GM12801 (cell line): ENCODE data around the gene PBX1.

Source experiments
- TF ChIP-seq, protein P1 (sequence below): IDR thresholded peaks from one replicate; pipeline ENCODE4 v1.5.1; 2011; ENCODE audit warnings: control low read depth; ENCODE audit not compliant: insufficient read length; ENCODE audit errors: extremely low read depth

The PBX1 gene

DNA sequence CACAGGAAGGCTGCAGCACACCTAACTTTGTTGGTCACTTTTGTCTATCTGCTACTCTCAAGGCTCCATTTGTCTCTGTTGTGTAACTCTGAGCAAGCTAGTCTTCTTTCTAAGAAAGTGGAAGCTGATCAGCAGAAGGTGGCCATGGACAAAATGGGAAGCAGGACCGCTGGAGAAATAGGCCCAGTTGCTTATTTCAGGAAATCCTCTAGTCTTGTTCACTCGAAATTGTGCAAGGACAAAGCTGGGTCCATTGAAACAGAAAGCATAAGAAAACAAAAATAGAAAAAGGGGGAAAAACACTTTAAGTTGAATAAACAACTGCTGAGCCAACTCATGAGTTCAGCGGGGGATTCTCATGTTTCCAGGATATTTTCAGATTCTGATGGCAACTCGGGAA lies 150.1 kb downstream of the PBX1 start:
- TF ChIP-seq, protein P1, sequence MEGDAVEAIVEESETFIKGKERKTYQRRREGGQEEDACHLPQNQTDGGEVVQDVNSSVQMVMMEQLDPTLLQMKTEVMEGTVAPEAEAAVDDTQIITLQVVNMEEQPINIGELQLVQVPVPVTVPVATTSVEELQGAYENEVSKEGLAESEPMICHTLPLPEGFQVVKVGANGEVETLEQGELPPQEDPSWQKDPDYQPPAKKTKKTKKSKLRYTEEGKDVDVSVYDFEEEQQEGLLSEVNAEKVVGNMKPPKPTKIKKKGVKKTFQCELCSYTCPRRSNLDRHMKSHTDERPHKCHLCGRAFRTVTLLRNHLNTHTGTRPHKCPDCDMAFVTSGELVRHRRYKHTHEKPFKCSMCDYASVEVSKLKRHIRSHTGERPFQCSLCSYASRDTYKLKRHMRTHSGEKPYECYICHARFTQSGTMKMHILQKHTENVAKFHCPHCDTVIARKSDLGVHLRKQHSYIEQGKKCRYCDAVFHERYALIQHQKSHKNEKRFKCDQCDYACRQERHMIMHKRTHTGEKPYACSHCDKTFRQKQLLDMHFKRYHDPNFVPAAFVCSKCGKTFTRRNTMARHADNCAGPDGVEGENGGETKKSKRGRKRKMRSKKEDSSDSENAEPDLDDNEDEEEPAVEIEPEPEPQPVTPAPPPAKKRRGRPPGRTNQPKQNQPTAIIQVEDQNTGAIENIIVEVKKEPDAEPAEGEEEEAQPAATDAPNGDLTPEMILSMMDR = no peak

DNA sequence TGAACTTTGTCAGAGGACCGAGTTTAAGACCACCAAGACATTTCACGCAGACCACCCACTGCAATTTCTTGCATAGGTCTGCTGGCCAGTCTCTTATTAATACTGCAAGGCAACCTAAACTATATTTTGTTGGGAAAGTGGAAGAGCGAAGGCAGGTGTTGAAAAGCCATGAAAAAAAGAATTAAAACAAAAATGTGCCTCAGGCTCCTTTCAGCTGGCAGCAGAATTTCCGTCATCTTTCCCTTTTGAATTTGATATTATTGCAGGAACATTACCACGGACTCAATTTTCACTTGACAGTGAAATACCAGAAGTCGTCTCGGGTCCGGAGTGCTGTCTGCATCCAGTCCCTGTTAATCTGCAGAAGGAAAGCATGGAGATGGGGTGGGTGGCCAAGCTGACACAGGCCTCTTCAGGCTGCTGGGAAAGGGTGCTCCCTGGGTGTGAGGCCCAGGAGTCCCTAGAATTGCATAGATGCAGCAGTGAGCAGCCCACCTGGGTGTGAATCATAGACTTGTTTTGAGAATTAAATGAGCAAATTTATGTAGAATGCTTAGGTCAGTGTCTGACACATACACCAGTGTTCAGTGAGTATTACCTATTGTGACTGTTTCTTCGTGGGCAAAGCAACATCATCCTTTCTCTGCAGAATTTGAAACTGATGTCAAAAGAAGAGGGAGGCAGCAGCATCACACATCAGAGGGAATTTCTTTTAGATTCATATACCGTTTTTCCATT lies 150.7 kb downstream of the PBX1 start:
- TF ChIP-seq, protein P1 = no peak

DNA sequence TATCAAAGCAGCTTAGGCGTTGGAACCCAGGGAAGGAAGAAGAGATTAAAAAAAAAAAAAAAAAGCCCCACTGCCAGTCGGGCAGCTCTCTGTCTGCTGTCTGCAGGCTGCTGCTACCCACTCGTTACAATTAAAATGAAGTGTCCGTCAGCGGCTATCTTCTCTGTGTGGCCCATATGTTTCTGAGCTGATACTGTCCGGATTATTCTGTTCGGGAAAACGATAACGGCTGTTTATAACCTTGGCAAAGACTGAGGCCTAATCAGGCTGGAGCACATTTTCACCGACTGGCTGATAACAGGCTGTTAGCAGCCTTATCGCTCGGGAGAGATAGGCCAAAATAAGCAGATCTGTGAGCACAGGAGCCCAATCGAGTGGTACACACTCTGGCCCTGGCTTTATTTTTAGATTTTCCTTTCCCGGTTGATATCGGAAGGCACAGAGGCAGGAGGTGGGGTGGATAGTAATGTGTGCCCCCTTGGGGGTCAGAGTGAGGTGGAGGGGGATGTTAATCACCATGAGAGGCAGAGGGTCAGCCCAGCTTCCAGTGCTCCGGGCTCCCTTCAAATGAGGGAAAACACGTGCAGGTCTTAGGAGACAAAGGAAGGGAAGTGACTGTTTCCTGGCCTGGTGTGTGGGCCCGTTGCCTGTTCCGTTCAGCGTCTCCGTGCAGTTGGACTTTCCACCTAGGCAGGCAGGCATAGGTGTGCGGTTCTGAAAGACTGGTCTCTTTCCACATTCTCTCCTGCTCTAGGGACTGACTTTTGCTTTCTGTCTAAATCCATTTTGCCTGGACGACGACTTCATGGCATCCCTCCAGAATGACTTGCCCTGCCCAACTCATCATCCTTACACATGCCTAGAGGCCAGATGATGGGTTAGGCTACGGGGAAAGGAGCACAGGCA lies 153.4 kb downstream of the PBX1 start:
- TF ChIP-seq, protein P1 = no peak

DNA sequence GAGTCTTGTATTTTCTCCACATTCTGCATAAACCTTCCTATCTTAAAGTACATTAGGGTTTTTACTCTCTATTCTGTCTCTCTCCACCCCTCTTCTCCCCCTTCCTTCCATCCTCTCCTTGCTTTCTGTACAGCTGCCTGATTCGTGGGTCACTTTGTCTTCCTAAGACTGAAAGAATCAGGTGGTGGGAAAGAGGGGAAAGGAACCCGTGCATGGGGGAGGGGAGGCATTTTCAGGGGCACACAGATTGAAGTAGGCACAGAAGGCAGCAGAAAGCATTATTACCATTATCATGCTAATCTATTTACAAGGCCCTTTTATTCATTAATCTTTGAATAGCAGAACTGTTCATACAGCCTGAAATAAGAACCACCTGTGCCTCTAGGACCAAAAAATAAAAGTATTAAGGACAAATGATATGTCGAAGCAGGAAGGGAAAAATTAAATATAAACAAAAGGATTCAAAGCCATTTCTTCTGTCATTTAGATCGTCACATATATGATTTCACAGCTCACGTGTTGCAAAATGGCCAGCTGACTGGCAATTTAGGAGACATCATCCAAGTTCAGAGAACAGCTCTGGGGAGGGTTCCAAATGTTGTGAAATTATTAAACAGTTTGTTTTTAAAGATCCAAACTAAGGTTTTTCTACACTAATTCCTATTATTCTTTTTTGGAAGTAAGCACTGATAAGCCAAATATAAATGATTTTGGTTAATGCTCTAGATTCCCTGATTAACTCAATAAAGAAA lies 154.6 kb downstream of the PBX1 start:
- TF ChIP-seq, protein P1 = no peak

DNA sequence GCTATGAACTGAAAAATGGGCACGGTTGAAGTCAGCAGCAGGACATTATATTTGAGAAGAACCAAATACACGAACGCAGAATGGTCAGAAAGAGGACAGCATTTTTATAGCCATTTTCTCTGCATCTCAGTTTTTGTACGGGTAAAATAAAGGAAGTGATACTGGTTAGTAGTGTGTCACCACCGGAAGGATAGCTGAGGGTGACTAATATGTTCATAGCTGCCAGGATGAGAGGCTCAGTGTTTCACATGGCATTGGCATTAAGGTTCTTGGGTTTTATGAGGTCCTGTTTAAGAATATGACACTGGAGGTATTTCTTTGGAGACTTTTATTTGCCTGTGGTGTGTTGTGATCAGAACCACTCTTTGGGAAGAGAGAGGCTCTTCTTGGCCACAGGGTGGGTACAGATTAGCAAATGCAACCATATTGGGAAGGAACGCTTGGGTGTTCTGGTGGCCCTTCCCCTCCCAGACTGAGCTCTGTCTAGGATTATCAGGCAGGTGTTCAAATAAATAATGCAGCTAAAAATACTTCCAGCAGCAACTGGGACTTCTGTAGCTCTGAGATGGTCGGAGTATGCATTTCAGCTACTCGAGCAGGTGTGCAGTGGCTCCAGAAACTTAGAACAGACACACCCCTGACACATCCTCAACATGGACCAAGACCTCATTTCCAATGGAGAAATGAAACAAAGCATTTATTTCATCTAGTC lies 158.2 kb downstream of the PBX1 start:
- TF ChIP-seq, protein P1 = no peak

DNA sequence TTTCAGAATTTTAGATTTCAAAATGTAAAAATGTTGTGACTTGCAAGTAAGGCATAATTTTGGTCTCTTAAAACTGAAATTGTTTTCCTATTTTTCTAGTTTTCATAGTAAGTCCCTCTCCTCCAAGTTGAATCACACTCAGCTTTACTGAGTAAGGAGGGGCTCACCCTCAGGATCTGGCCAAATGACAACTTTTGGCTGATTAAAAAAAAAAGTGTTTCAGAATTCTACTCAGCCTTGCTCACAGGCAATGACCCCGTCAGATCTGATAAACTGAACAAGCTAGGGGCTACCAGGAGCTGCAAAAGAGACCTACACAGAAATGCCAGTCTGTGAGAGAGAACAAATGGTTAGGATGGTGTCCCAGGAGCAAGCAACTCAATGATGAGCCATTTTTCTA lies 159.8 kb downstream of the PBX1 start:
- TF ChIP-seq, protein P1 = no peak
